CD4-positive, alpha-beta T cell (primary cell): ENCODE results near the gene ASXL1. TPM values are rescaled to one million over a fixed set of nuclear protein-coding genes. Genes with fewer than 3 reads are reported as not detected.
A peak's percentile ranks its signal among the peaks of the same experiment; 100 is the strongest.

ENCODE experiments used
- ATAC-seq: fragments of 200-7000 bp; cut with Tn5 transposase; one replicate; pipeline ENCODE4 v1.10.0; 2022; ENCODE audit warnings: mild to moderate bottlenecking; ENCODE audit not compliant: poor library complexity
- CTCF ChIA-PET: fragments of 350-600 bp; sonication (Branson Sonifier 250); formaldehyde crosslinking; loops from one replicate; lab custom pipeline; 2021; ENCODE audit warnings: antibody characterized with exemption, inconsistent platforms; lab: Charles Lee
- POLR2A ChIA-PET: fragments of 350-600 bp; sonication (Branson Sonifier 250); formaldehyde crosslinking; loops from one replicate; lab custom pipeline; 2021; ENCODE audit warnings: antibody characterized with exemption, inconsistent platforms; lab: Charles Lee
- DNase-seq, 14 experiments: peaks; one replicate each; pipeline ENCODE4 v3.0.0-alpha.2; 2013 to 2020; ENCODE audit warnings: mixed read lengths in 2 of 14
- H3K27ac ChIP-seq, 2 donors: one replicate each; pipeline versions ENCODE4 v1.5.1 to v1.7.0; 2013; ENCODE audit warnings: low read length in 2 of 2, low read depth in 1 of 2, mild to moderate bottlenecking in 1 of 2
- H3K27me3 ChIP-seq, 2 experiments: 1 replicate in 1 of 2; 2 replicates in 1 of 2; pipeline versions ENCODE4 v1.6.1 to v1.7.0; 2013; ENCODE audit warnings: low read length in 2 of 2, control low read depth in 1 of 2, mild to moderate bottlenecking in 1 of 2, moderate library complexity in 1 of 2; ENCODE audit not compliant: insufficient read depth in 2 of 2, control insufficient read depth in 1 of 2
- H3K36me3 ChIP-seq: one replicate; pipeline ENCODE4 v1.6.1; 2013; ENCODE audit warnings: low read length, control low read depth; ENCODE audit not compliant: insufficient read depth
- H3K4me1 ChIP-seq: one replicate; pipeline ENCODE4 v1.6.1; 2013; ENCODE audit warnings: low read length, control low read depth; ENCODE audit not compliant: insufficient read depth
- H3K4me3 ChIP-seq: one replicate; pipeline ENCODE4 v1.5.1; 2013; ENCODE audit warnings: mild to moderate bottlenecking, low read length, moderate library complexity
- H3K9me3 ChIP-seq, 2 experiments: 1 replicate in 1 of 2; 2 replicates in 1 of 2; pipeline versions ENCODE4 v1.6.1 to v1.7.0; 2013; ENCODE audit warnings: low read length in 2 of 2, mild to moderate bottlenecking in 2 of 2, control low read depth in 1 of 2, moderate library complexity in 1 of 2; ENCODE audit not compliant: control insufficient read depth in 1 of 2, insufficient read depth in 1 of 2
- H3K27ac Mint-ChIP-seq: one replicate; pipeline ENCODE4 v1.8.0; 2020; ENCODE audit warnings: mixed read lengths
- H3K27me3 Mint-ChIP-seq: one replicate; pipeline ENCODE4 v1.8.0; 2021; ENCODE audit warnings: mixed read lengths
- H3K36me3 Mint-ChIP-seq: one replicate; pipeline ENCODE4 v1.8.0; 2021; ENCODE audit warnings: low read depth, mixed read lengths
- H3K4me1 Mint-ChIP-seq: one replicate; pipeline ENCODE4 v1.8.0; 2021; ENCODE audit warnings: low read depth, mixed read lengths
- H3K4me3 Mint-ChIP-seq: one replicate; pipeline ENCODE4 v1.8.0; 2020; ENCODE audit warnings: mild to moderate bottlenecking, mixed read lengths
- H3K9me3 Mint-ChIP-seq: one replicate; pipeline ENCODE4 v1.8.0; 2020; ENCODE audit warnings: mixed read lengths
- CTCF ChIP-seq: fragments of 200-600 bp; IDR thresholded peaks from one replicate; pipeline ENCODE4 v1.8.0; 2022; ENCODE audit warnings: antibody characterized with exemption, mild to moderate bottlenecking
- intact Hi-C, 2 experiments: fragments of 100-400 bp; cut with DNase I in 1 of 2; cut with micrococcal nuclease in 1 of 2; formaldehyde crosslinking; loops; one replicate each; pipeline versions ENCODE4 v1.15.1 to v1.9.0; 2023 to 2025; cut with DNase I, micrococcal nuclease
- polyA plus RNA-seq, 2 donors: library from polyadenylated mRNA; unstranded; fragments of 120-200 nt; gene quantifications; one replicate each; pipeline ENCODE4 v1.2.1, GENCODE V29; 2013
- total RNA-seq, 174 experiments: library from RNA in 2 of 174; stranded (reverse) in 2 of 174; gene quantifications; one replicate each; pipeline ENCODE4 v1.2.3 and lab custom pipeline; 2021 to 2026

ASXL1 gene
- total RNA-seq = 100 to 1,000 TPM; 213 to 222 TPM
- polyA plus RNA-seq (2013, experiment 1 of 2) = 57.4 TPM
- polyA plus RNA-seq (2013, experiment 2 of 2) = 78.1 TPM
- 172 to 365 (median 237) reads per million in 172 experiments for total RNA-seq (lab: John Stamatoyannopoulos, UW)

- intact Hi-C loops = loop anchor here (1.0 to 10.0 kb wide), 8 partner anchors 29 to 481 kb away; partner anchors contain the start of gene KIF3B (in 1 of the 2)
Measured at GRCh38 chr20:32357869-32358631, at the start of gene ASXL1. ASXL1 (plus strand) TSS chr20:32358331; CDS start chr20:32358776, 445 bp downstream.

GRCh38 chr20:32312718-32313424 is 45.3 kb upstream of the ASXL1 start:
- H3K4me1 ChIP-seq = no peaks in the 10 kb centered on the region
- Mint-ChIP-seq H3K4me3 (no peak overlapping the region), H3K27me3 (no peaks in the 10 kb centered on the region), H3K9me3 (no peaks in the 10 kb centered on the region), H3K27ac (no peak overlapping the region), H3K36me3 (peaks cover 74% of the 10 kb centered on the region), H3K4me1 (no peaks in the 10 kb centered on the region)
- peaks cover 65% of the 10 kb centered on the region for H3K36me3 ChIP-seq
- no peaks in the 10 kb centered on the region for H3K27me3 ChIP-seq
- intact Hi-C loops = no loop called here
- ChIA-PET CTCF (no interaction called here), POLR2A (no interaction called here)
- no peak for TF ChIP-seq CTCF
- H3K9me3 ChIP-seq = no peaks in the 10 kb centered on the region
- DNase-seq (no peak), ATAC-seq (no peak)
- no peak overlapping the region for H3K4me3 ChIP-seq
- H3K27ac ChIP-seq = no peak overlapping the region

More at GRCh38 chr20:32357869-32358631, at the start of gene ASXL1:
- H3K27ac Mint-ChIP-seq = peak within 1 kb of the TSS; percentile 99
- no peak for TF ChIP-seq CTCF
- H3K9me3 ChIP-seq = no peaks in the 10 kb centered on the region
- peaks cover 21% of the 10 kb centered on the region for H3K36me3 Mint-ChIP-seq
- peak within 1 kb of the TSS; percentile 96 to 97 for H3K27ac ChIP-seq
- H3K4me3 Mint-ChIP-seq = peak within 1 kb of the TSS; percentile 96
- peaks cover 51% of the 10 kb centered on the region for H3K4me1 Mint-ChIP-seq
- H3K4me3 ChIP-seq = peak within 1 kb of the TSS; percentile 95
- no peaks in the 10 kb centered on the region for H3K27me3 ChIP-seq
- POLR2A ChIA-PET = interaction anchor here (0.6 to 2.9 kb wide), 27 partner anchors 10 to 691 kb away, joined by 3 to 23 read pairs (median 3); partner anchors contain the start of gene TM9SF4
- H3K4me1 ChIP-seq = peaks cover 38% of the 10 kb centered on the region
- no peaks in the 10 kb centered on the region for H3K27me3 Mint-ChIP-seq
- DNase-seq (peak; percentile 87 to 97 (median 92)), ATAC-seq (peak; percentile 91)
- CTCF ChIA-PET = interaction anchor here (0.9 to 1.4 kb wide), 2 partner anchors 17 to 21 kb away, joined by 3 to 5 read pairs; no protein-coding TSS in a partner anchor
- no peaks in the 10 kb centered on the region for H3K36me3 ChIP-seq
- no peaks in the 10 kb centered on the region for H3K9me3 Mint-ChIP-seq

GRCh38 chr20:32314768-32315167 is 43.4 kb upstream of the ASXL1 start:
- Histone ChIP-seq H3K36me3 (peaks cover 63% of the 10 kb centered on the region), H3K9me3 (no peaks in the 10 kb centered on the region), H3K4me3 (no peak overlapping the region), H3K4me1 (no peaks in the 10 kb centered on the region), H3K27ac (no peak overlapping the region), H3K27me3 (no peaks in the 10 kb centered on the region)
- Mint-ChIP-seq H3K27ac (peak overlapping the region; percentile 46), H3K36me3 (peaks cover 84% of the 10 kb centered on the region), H3K27me3 (no peaks in the 10 kb centered on the region), H3K4me1 (no peaks in the 10 kb centered on the region), H3K4me3 (no peak overlapping the region), H3K9me3 (no peaks in the 10 kb centered on the region)
- intact Hi-C loops = no loop called here
- POLR2A ChIA-PET = interaction anchor here (0.6 kb wide), 1 partner anchor 97 kb away, joined by 3 read pairs; no protein-coding TSS in a partner anchor
- CTCF ChIA-PET = no interaction called here
- DNase-seq (no peak), ATAC-seq (no peak)
- no peak for TF ChIP-seq CTCF
